A375 (cell line): ENCODE measurements around the gene ST8SIA3. TPM values are rescaled to one million over a fixed set of nuclear protein-coding genes. Genes with fewer than 3 reads are reported as not detected.

Experiments used
- total RNA-seq: library from RNA; depleted of rRNA; stranded (reverse); fragments of >200 nt; shearing (Covaris generic); gene quantifications from 2 replicates; pipeline ENCODE4 v1.2.3, GENCODE V29; 2014; rRNA removed

The ST8SIA3 gene, protein sequence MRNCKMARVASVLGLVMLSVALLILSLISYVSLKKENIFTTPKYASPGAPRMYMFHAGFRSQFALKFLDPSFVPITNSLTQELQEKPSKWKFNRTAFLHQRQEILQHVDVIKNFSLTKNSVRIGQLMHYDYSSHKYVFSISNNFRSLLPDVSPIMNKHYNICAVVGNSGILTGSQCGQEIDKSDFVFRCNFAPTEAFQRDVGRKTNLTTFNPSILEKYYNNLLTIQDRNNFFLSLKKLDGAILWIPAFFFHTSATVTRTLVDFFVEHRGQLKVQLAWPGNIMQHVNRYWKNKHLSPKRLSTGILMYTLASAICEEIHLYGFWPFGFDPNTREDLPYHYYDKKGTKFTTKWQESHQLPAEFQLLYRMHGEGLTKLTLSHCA
- not detected in 2 replicates for total RNA-seq

DNA sequence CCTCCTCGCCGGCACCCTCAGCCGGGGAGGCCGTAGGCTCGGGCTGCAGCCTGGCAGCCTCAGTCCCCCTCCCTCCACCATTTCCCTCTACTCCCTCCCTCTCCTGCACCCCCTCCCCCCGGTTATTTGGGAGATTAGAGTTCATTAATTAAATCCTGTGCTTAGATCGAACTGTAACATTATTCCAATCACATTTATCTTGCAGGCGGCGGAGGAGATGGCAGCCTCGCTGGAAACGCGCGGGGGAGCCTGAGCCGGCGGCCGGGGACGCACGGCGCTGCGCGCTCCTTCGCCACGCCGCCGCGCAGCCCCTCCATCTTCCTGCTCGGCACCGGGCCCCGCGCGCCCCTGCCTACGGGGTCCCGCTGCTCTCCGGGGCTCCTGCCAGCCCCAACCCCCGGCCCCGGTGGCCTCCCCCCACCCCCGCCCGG, at the start of gene ST8SIA3:
TSS of gene ST8SIA3 (plus strand) at position 287 of the 431 bp plus-strand sequence. CDS start 290 bp downstream, outside the sequence.

Other genes with a start within 250 kb of the ST8SIA3 start
- gene BOD1L2, start 205.5 kb upstream of the ST8SIA3 start, total RNA-seq: not detected in 2 replicates
- 0.08 and 0.15 TPM in 2 replicates for gene ONECUT2, start 82.8 kb downstream of the ST8SIA3 start, total RNA-seq
- gene FECH, start 234.1 kb downstream of the ST8SIA3 start, total RNA-seq: 49.7 and 63.0 TPM in 2 replicates